Retinal pigment epithelial cell (primary cell): ENCODE measurements around the gene TUBB6.

Source experiments
- DNase-seq: peaks from one replicate; pipeline ENCODE4 v3.0.0-alpha.2; 2010; ENCODE audit warnings: low read depth
- H3K4me3 ChIP-seq: 2 replicates; pipeline ENCODE4 v1.5.1; 2011; ENCODE audit warnings: mild to moderate bottlenecking, low read length, control low read depth, moderate library complexity
- CTCF ChIP-seq: conservative IDR thresholded peaks from 2 replicates; pipeline ENCODE4 v1.5.1; 2011; ENCODE audit warnings: low read depth, low read length, control low read depth, inconsistent platforms

The TUBB6 gene

GRCh38 chr18:12362473-12363174, 54.6 kb downstream of the TUBB6 start:
- H3K4me3 ChIP-seq, result no peak overlapping the region
- peak; percentile 53 for DNase-seq
- no peak for TF ChIP-seq CTCF

DNA sequence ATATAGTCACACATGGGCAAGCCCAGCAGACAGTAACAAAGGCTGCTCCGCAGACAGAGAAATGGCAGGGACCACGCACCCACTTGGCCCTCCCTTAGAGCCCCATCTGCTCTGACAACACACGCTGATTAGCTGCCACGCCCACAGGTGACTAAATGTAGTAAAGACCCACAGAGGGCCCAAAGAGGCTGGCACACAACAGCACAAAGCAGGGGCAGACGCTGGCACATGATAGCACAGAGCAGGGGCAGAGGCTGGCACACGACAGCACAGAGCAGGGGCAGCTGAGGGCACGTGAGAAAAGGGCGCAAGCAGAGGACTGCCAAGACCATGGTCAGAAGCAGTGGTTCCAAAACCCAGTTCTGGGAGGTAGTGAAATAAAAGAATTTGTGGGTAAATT, 58.3 kb downstream of the TUBB6 start:
- DNase-seq, result no peak
- H3K4me3 ChIP-seq, result no peak overlapping the region
- no peak for TF ChIP-seq CTCF

DNA sequence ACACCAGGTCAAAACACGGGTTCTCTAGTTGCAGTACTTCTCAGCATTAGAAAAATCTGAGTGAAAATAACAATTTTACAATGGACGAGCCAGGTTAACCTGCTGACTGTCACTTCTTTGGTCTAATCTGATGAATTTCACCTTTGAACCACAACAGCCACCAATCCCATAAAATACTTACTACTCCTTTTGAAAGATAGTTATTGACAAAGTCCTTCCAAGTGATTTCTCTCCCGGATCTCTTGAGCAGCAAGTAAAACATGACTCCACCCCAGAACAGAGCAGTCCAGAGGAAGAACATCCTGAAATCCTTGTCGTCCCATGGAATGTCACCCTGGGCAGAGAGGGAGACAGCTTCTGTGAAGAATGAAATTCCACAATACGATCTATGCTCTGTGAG, 58.7 kb downstream of the TUBB6 start:
- DNase-seq, result no peak
- TF ChIP-seq CTCF, result no peak

DNA sequence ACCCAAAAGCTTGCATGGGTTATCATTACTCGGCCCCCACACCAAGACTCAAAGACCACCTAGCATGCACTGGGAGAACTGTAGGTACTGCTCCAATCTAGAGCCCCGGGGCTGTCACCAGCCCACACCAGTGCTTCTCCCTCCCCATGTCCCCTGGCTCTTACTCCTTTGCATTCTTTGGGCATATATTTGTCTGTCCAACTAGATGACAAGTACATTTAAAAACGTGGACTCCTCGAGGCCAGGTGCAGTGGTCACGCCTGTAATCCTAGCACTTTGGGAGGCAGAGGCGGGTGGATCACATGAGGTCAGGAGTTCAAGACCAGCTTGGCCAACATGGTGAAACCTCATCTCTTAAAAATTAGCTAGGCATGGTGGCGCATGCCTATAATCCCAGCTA, 61.2 kb downstream of the TUBB6 start:
- no peak for DNase-seq
- H3K4me3 ChIP-seq, result no peak overlapping the region
- TF ChIP-seq CTCF, result no peak

More for the DNA sequence above, 58.7 kb downstream of the TUBB6 start:
- no peak overlapping the region for H3K4me3 ChIP-seq

GRCh38 chr18:12371590-12371989, 63.5 kb downstream of the TUBB6 start:
- no peak for DNase-seq
- no peak for TF ChIP-seq CTCF
- H3K4me3 ChIP-seq, result no peak overlapping the region

- no peak overlapping the region for H3K4me3 ChIP-seq
- TF ChIP-seq CTCF, result no peak
- DNase-seq, result no peak
These were observed 64.4 kb downstream of the TUBB6 start for GRCh38 chr18:12372406-12372805.

GRCh38 chr18:12373116-12373770, 65.2 kb downstream of the TUBB6 start:
- TF ChIP-seq CTCF, result no peak
- no peak overlapping the region for H3K4me3 ChIP-seq
- DNase-seq, result no peak
